Measurements from ENCODE around the gene EPHA3.

Gene EPHA3

GRCh38 chr3:89154416-89154815 lies 47.0 kb downstream of the EPHA3 start:
- no peak for DNase-seq

- DNase-seq, result no peak
Observed at GRCh38 chr3:89155811-89156210, 48.4 kb downstream of the EPHA3 start.

GRCh38 chr3:89157575-89157974 lies 50.2 kb downstream of the EPHA3 start:
- DNase-seq, result no peak

- DNase-seq, result no peak
Observed at GRCh38 chr3:89159605-89160004, 52.2 kb downstream of the EPHA3 start.

- no peak for DNase-seq
Observed at GRCh38 chr3:89164774-89165173, 57.4 kb downstream of the EPHA3 start.

GRCh38 chr3:89165636-89166263 lies 58.3 kb downstream of the EPHA3 start:
- DNase-seq, result no peak

- no peak for DNase-seq
Observed at GRCh38 chr3:89171687-89172545, 64.5 kb downstream of the EPHA3 start.

GRCh38 chr3:89173546-89173945 lies 66.1 kb downstream of the EPHA3 start:
- no peak for DNase-seq

GRCh38 chr3:89179355-89180001 lies 72.1 kb downstream of the EPHA3 start:
- DNase-seq, result no peak

- DNase-seq, result no peak
Observed at GRCh38 chr3:89180334-89180733, 72.9 kb downstream of the EPHA3 start.

GRCh38 chr3:89182056-89182455 lies 74.6 kb downstream of the EPHA3 start:
- no peak for DNase-seq

- no peak for DNase-seq
Observed at GRCh38 chr3:89184151-89184995, 77.0 kb downstream of the EPHA3 start.

- no peak for DNase-seq
Observed at GRCh38 chr3:89186456-89186855, 79.0 kb downstream of the EPHA3 start.

- no peak for DNase-seq
Observed at GRCh38 chr3:89198591-89198990, 91.2 kb downstream of the EPHA3 start.

- no peak for DNase-seq
Observed at GRCh38 chr3:89212619-89213018, 105.2 kb downstream of the EPHA3 start.

GRCh38 chr3:89216016-89216739 lies 108.8 kb downstream of the EPHA3 start:
- no peak for DNase-seq

GRCh38 chr3:89217148-89217685 lies 109.8 kb downstream of the EPHA3 start:
- DNase-seq, result no peak

- DNase-seq, result no peak
Observed at GRCh38 chr3:89221924-89222323, 114.5 kb downstream of the EPHA3 start.

GRCh38 chr3:89223188-89223587 lies 115.8 kb downstream of the EPHA3 start:
- DNase-seq, result no peak

- no peak for DNase-seq
Observed at GRCh38 chr3:89227218-89227617, 119.8 kb downstream of the EPHA3 start.

GRCh38 chr3:89227634-89228033 lies 120.2 kb downstream of the EPHA3 start:
- DNase-seq, result no peak

GRCh38 chr3:89232155-89232554 lies 124.7 kb downstream of the EPHA3 start:
- DNase-seq, result no peak

Measured in activated naive CD4-positive, alpha-beta T cell (primary cell).